Testis (tissue), 2 donors: ENCODE measurements around the gene IQSEC1.

Experiments
- CTCF ChIP-seq, 3 experiments: fragments of 450-650 bp in 2 of 3; fragments of 200-600 bp in 1 of 3; sonication (generic) in 1 of 3; IDR thresholded peaks; one replicate each; pipeline ENCODE4 v1.5.1; 2016 to 2019; ENCODE audit warnings: antibody characterized with exemption in 3 of 3, mild to moderate bottlenecking in 2 of 3, moderate library complexity in 1 of 3
- POLR2A ChIP-seq: fragments of 450-650 bp; IDR thresholded peaks from one replicate; pipeline ENCODE4 v1.6.1; 2017; ENCODE audit warnings: antibody characterized with exemption, mild to moderate bottlenecking, moderate library complexity

GRCh38 chr3:12920967-12921366, 152.3 kb downstream of the IQSEC1 start:
- TF ChIP-seq CTCF (IDR thresholded peaks at IDR 0.05), result no peak
- TF ChIP-seq POLR2A, result no peak
